IMR-90 (cell line): Measurements from ENCODE around the gene ZNF385B. TPM values are rescaled to one million over a fixed set of nuclear protein-coding genes. Genes with fewer than 3 reads are reported as not detected.

ENCODE experiments used
- ATAC-seq: fragments of 200-7000 bp; cut with Tn5 transposase; 2 replicates; pipeline ENCODE4 v1.9.1; 2020; ENCODE audit warnings: low read depth, mild to moderate bottlenecking, moderate library complexity
- BruUV-seq: library from RNA; stranded (reverse); fragments of 400-500 nt; replicated peaks from 2 replicates; lab custom pipeline; 2021; lab: Mats Ljungman, UMichigan
- CTCF ChIA-PET: fragments of 300-600 bp; formaldehyde crosslinking; extraction: SDS; loops from one replicate; lab custom pipeline; 2021; ENCODE audit warnings: antibody characterized with exemption; lab: Yijun Ruan, JAX
- POLR2A ChIA-PET: fragments of 300-600 bp; sonication (Branson Sonifier 250); formaldehyde crosslinking; loops from one replicate; lab custom pipeline; 2022; ENCODE audit warnings: antibody characterized with exemption; ENCODE audit not compliant: unreplicated experiment; lab: Charles Lee
- DNase-seq: peaks from one replicate; pipeline ENCODE4 v3.0.0; 2013
- H2AFZ ChIP-seq: replicated peaks from 2 replicates; pipeline ENCODE3; 2013; ENCODE audit warnings: low read length, mild to moderate bottlenecking; ENCODE audit not compliant: poor library complexity
- H2AK5ac ChIP-seq: 2 replicates; pipeline ENCODE4 v1.6.1; 2013; ENCODE audit warnings: low read depth, low read length, inconsistent platforms
- H2AK9ac ChIP-seq: replicated peaks from 2 replicates; pipeline ENCODE3; 2013; ENCODE audit warnings: mild to moderate bottlenecking, low read depth, low read length, moderate library complexity; ENCODE audit not compliant: poor library complexity
- H2BK120ac ChIP-seq: 2 replicates; pipeline ENCODE4 v1.6.1; 2013; ENCODE audit warnings: low read depth, low read length, inconsistent platforms
- H2BK15ac ChIP-seq: 3 replicates; pipeline ENCODE4 v1.6.1; 2013; ENCODE audit warnings: low read depth, low read length, inconsistent platforms
- H2BK20ac ChIP-seq: 2 replicates; pipeline ENCODE4 v1.6.1; 2013; ENCODE audit warnings: low read depth, mild to moderate bottlenecking, inconsistent platforms, low read length, moderate library complexity
- H2BK5ac ChIP-seq: 2 replicates; pipeline ENCODE4 v1.6.1; 2013; ENCODE audit warnings: mild to moderate bottlenecking, low read depth, low read length, inconsistent platforms; ENCODE audit not compliant: poor library complexity, severe bottlenecking
- H3K14ac ChIP-seq: replicated peaks from 2 replicates; pipeline ENCODE4 v1.6.1; 2013; ENCODE audit warnings: low read depth, low read length, inconsistent platforms
- H3K18ac ChIP-seq: 2 replicates; pipeline ENCODE4 v1.6.1; 2013; ENCODE audit warnings: low read depth, low read length, control low read depth
- H3K23ac ChIP-seq: 2 replicates; pipeline ENCODE4 v1.6.1; 2013; ENCODE audit warnings: low read depth, low read length, inconsistent platforms
- H3K27ac ChIP-seq: 2 replicates; pipeline ENCODE4 v1.5.1; 2013; ENCODE audit warnings: mild to moderate bottlenecking, control low read depth, low read length; ENCODE audit not compliant: insufficient read depth
- H3K27me3 ChIP-seq: 2 replicates; pipeline ENCODE4 v1.6.1; 2013; ENCODE audit warnings: low read length; ENCODE audit not compliant: control insufficient read depth, insufficient read depth
- H3K36me3 ChIP-seq: 2 replicates; pipeline ENCODE4 v1.6.1; 2013; ENCODE audit warnings: low read length, mixed read lengths; ENCODE audit not compliant: control insufficient read depth, insufficient read depth
- H3K4ac ChIP-seq: 2 replicates; pipeline ENCODE4 v1.6.1; 2013; ENCODE audit warnings: low read depth, low read length, inconsistent platforms
- H3K4me1 ChIP-seq: 2 replicates; pipeline ENCODE4 v1.6.1; 2013; ENCODE audit warnings: low read length, mixed read lengths; ENCODE audit not compliant: control insufficient read depth, insufficient read depth
- H3K4me2 ChIP-seq: 2 replicates; pipeline ENCODE4 v1.6.1; 2013; ENCODE audit warnings: low read depth, mild to moderate bottlenecking, control low read depth, low read length, moderate library complexity
- H3K4me3 ChIP-seq: 2 replicates; pipeline ENCODE4 v1.5.1; 2013; ENCODE audit warnings: low read depth, mild to moderate bottlenecking, control low read depth, low read length, moderate library complexity; ENCODE audit not compliant: insufficient read depth
- H3K56ac ChIP-seq: 2 replicates; pipeline ENCODE4 v1.6.1; 2013; ENCODE audit warnings: low read length, inconsistent platforms; ENCODE audit not compliant: insufficient read depth; ENCODE audit errors: extremely low read depth
- H3K79me1 ChIP-seq, 2 experiments: 2 replicates each; pipeline ENCODE4 v1.6.1; 2013; ENCODE audit warnings: low read length in 2 of 2, inconsistent platforms in 1 of 2, low read depth in 1 of 2
- H3K9ac ChIP-seq: 2 replicates; pipeline ENCODE4 v1.6.1; 2013; ENCODE audit warnings: low read depth, low read length, control low read depth
- H3K9me1 ChIP-seq: 2 replicates; pipeline ENCODE4 v1.6.1; 2013; ENCODE audit warnings: low read length, inconsistent platforms; ENCODE audit not compliant: insufficient read depth
- H3K9me3 ChIP-seq: 2 replicates; pipeline ENCODE4 v1.6.1; 2013; ENCODE audit warnings: low read length; ENCODE audit not compliant: control insufficient read depth, insufficient read depth
- H4K20me1 ChIP-seq: 2 replicates; pipeline ENCODE4 v1.6.1; 2013; ENCODE audit warnings: low read length, inconsistent platforms; ENCODE audit not compliant: insufficient read depth
- H4K5ac ChIP-seq: 2 replicates; pipeline ENCODE4 v1.6.1; 2013; ENCODE audit warnings: mild to moderate bottlenecking, low read depth, low read length, control low read depth
- H4K8ac ChIP-seq, 2 experiments: 2 replicates each; pipeline ENCODE4 v1.6.1; 2013; ENCODE audit warnings: low read depth in 2 of 2, low read length in 2 of 2, control low read depth in 1 of 2, inconsistent platforms in 1 of 2
- H4K91ac ChIP-seq: 2 replicates; pipeline ENCODE4 v1.6.1; 2013; ENCODE audit warnings: low read depth, low read length, inconsistent platforms; ENCODE audit not compliant: insufficient read depth
- BHLHE40 ChIP-seq: fragments of 150-350 bp; IDR thresholded peaks from 2 replicates; pipeline ENCODE4 v1.6.1; 2016; ENCODE audit warnings: mild to moderate bottlenecking, low read depth, low read length
- CTCF ChIP-seq: conservative IDR thresholded peaks from 2 replicates; pipeline ENCODE4 v1.5.1; 2012; ENCODE audit warnings: mild to moderate bottlenecking, low read depth, low read length, improper control_type of control experiment
- POLR2A ChIP-seq: IDR thresholded peaks from 2 replicates; pipeline ENCODE4 v1.6.1; 2012; ENCODE audit warnings: mild to moderate bottlenecking, low read depth, low read length
- RAD21 ChIP-seq: IDR thresholded peaks from 2 replicates; pipeline ENCODE4 v1.6.1; 2012; ENCODE audit warnings: low read length, improper control_type of control experiment
- RCOR1 ChIP-seq: IDR thresholded peaks from 2 replicates; pipeline ENCODE4 v1.6.1; 2012; ENCODE audit warnings: mild to moderate bottlenecking, low read length, improper control_type of control experiment; ENCODE audit not compliant: insufficient replicate concordance
- WGBS, 2 experiments: methylation state at CpG; one replicate each; pipeline versions ENCODE4 v1.1.5 to v1.1.7; 2013; ENCODE audit warnings: missing lambda C conversion rate in 2 of 2; ENCODE audit not compliant: insufficient read length in 1 of 2; ENCODE audit errors: extremely low coverage in 2 of 2; 5-methylcytosine and 5-hydroxymethylcytosine counted together
- dilution Hi-C: fragments of 300-500 bp; cut with HindIII; formaldehyde crosslinking; loops from one replicate; pipeline ENCODE4 v1.14.3; 2018; ENCODE audit warnings: low sequenced_read_pairs; ENCODE audit not compliant: unreplicated experiment
- in situ Hi-C: fragments of 300-500 bp; cut with MboI; formaldehyde crosslinking; loops from 3 replicates; pipeline ENCODE4 v1.14.3; 2019; ENCODE audit warnings: low sequenced_read_pairs, inconsistent platforms, mixed read lengths
- intact Hi-C: fragments of 100-400 bp; cut with micrococcal nuclease; formaldehyde crosslinking; loops from 2 replicates; pipeline ENCODE4 v1.10.0; 2022
- polyA plus RNA-seq, 3 experiments: library from polyadenylated mRNA; depleted of rRNA; stranded (reverse); fragments of >200 nt; gene quantifications; 2 replicates each; pipeline ENCODE4 v1.2.3, GENCODE V29; 2012; ENCODE audit warnings: low replicate concordance in 1 of 3
- total RNA-seq: library from RNA; depleted of rRNA; stranded (reverse); fragments of >200 nt; gene quantifications from 2 replicates; pipeline ENCODE4 v1.2.3, GENCODE V29; 2012

ZNF385B gene
- total and polyA plus RNA-seq, 2 of the 4 experiments (the other 2 are of a cell fraction), result not detected

GRCh38 chr2:179550214-179550613 lies 311.2 kb downstream of the ZNF385B start:
- DNase-seq, result no peak
- Histone ChIP-seq H2AFZ (no peak overlapping the region), H3K4ac (no peak overlapping the region), H3K9me1 (no peaks in the 10 kb centered on the region), H2BK5ac (no peak overlapping the region), H3K9ac (no peak overlapping the region), H3K14ac (no peak overlapping the region), H3K4me3 (no peak overlapping the region), H3K9me3 (no peaks in the 10 kb centered on the region), H3K56ac (no peak overlapping the region), H3K23ac (no peak overlapping the region), H3K18ac (no peak overlapping the region), H3K27ac (no peak overlapping the region), H3K79me1 (no peaks in the 10 kb centered on the region), H4K8ac (no peak overlapping the region), H3K27me3 (no peaks in the 10 kb centered on the region), H2BK15ac (no peak overlapping the region), H4K91ac (no peak overlapping the region), H4K5ac (no peak overlapping the region), H2AK9ac (no peak overlapping the region), H2BK120ac (no peak overlapping the region), H2AK5ac (no peak overlapping the region), H3K36me3 (no peaks in the 10 kb centered on the region), H4K20me1 (no peaks in the 10 kb centered on the region), H2BK20ac (no peak overlapping the region), H3K4me1 (no peaks in the 10 kb centered on the region), H3K4me2 (no peak overlapping the region)
- TF ChIP-seq POLR2A, result no peak
- TF ChIP-seq RCOR1, result no peak
- TF ChIP-seq CTCF, result no peak
- no peak for TF ChIP-seq RAD21
- TF ChIP-seq BHLHE40, result no peak
- BruUV-seq, result no TSS peak
- in situ Hi-C loops, result no loop called here
- no peak for ATAC-seq
- POLR2A ChIA-PET, result no interaction called here
- no CpG with 5 or more reads among the region's 1 CpG for WGBS, 2 experiments
- CTCF ChIA-PET, result interaction anchor here (0.6 kb wide), 1 partner anchor 106 kb away, joined by 3 read pairs; no protein-coding TSS in a partner anchor
- dilution Hi-C loops, result no loop called here
- intact Hi-C loops, result no loop called here
